Mucosa of descending colon (tissue), 3 donors: ENCODE measurements around the gene B9D1. TPM values are rescaled to one million over a fixed set of nuclear protein-coding genes. Genes with fewer than 3 reads are reported as not detected.

Experiments used
- ATAC-seq: fragments of 200-7000 bp; cut with Tn5 transposase; one replicate; pipeline ENCODE4 v1.9.1; 2020; ENCODE audit warnings: mild to moderate bottlenecking, moderate library complexity
- DNase-seq, 3 donors: peaks; one replicate each; pipeline ENCODE4 v3.0.0-alpha.2; 2020
- H3K36me3 ChIP-seq: fragments of 200-600 bp; one replicate; pipeline ENCODE4 v1.8.0; 2021; ENCODE audit warnings: low read depth, mild to moderate bottlenecking
- H3K4me1 ChIP-seq: fragments of 200-600 bp; one replicate; pipeline ENCODE4 v1.8.0; 2021; ENCODE audit warnings: low read depth, mild to moderate bottlenecking
- H3K4me3 ChIP-seq: fragments of 200-600 bp; one replicate; pipeline ENCODE4 v1.8.0; 2021; ENCODE audit warnings: mild to moderate bottlenecking
- H3K9me3 ChIP-seq: fragments of 200-600 bp; one replicate; pipeline ENCODE4 v1.8.0; 2021; ENCODE audit warnings: mild to moderate bottlenecking
- CTCF ChIP-seq: fragments of 200-600 bp; IDR thresholded peaks from one replicate; pipeline ENCODE4 v1.8.0; 2022; ENCODE audit warnings: antibody characterized with exemption, mild to moderate bottlenecking
- intact Hi-C, 2 donors: fragments of 100-400 bp; cut with DNase I in 1 of 2; cut with micrococcal nuclease in 1 of 2; formaldehyde crosslinking; loops; one replicate each; pipeline versions ENCODE4 v1.11.0 to v1.11.1; 2022; cut with DNase I, micrococcal nuclease
- total RNA-seq, 3 donors: library from RNA; stranded (reverse); fragmentation: NEBNext Ultra II Directional in 2 of 3; extraction: Animal tissue kit (Norgen Biotek cat#: 25700) in 2 of 3; gene quantifications; one replicate each; pipeline versions ENCODE4 v1.2.1 to v1.2.4, GENCODE V29; 2021 to 2023
- donor health status: DM: no; HTN: no; CAD: no; lungs with moderate emphysema.
- donor health status: DM: no; HTN: no; CAD: no.
- donor health status: DM: no; HTN: yes; CAD: no.

Gene B9D1
- total RNA-seq, 3 donors from 2014 or later, result 5.1 to 11.8 (median 10.7) TPM

GRCh38 chr17:19307521-19307920, 55.0 kb downstream of the B9D1 start:
- Histone ChIP-seq H3K9me3 (no peaks in the 10 kb centered on the region), H3K4me3 (no peak overlapping the region), H3K4me1 (peaks cover 26% of the 10 kb centered on the region), H3K36me3 (no peaks in the 10 kb centered on the region)
- DNase-seq (peak in 1 of 3 donors; percentile 17), ATAC-seq (no peak)
- intact Hi-C loops, result no loop called here
- TF ChIP-seq CTCF, result no peak

DNA sequence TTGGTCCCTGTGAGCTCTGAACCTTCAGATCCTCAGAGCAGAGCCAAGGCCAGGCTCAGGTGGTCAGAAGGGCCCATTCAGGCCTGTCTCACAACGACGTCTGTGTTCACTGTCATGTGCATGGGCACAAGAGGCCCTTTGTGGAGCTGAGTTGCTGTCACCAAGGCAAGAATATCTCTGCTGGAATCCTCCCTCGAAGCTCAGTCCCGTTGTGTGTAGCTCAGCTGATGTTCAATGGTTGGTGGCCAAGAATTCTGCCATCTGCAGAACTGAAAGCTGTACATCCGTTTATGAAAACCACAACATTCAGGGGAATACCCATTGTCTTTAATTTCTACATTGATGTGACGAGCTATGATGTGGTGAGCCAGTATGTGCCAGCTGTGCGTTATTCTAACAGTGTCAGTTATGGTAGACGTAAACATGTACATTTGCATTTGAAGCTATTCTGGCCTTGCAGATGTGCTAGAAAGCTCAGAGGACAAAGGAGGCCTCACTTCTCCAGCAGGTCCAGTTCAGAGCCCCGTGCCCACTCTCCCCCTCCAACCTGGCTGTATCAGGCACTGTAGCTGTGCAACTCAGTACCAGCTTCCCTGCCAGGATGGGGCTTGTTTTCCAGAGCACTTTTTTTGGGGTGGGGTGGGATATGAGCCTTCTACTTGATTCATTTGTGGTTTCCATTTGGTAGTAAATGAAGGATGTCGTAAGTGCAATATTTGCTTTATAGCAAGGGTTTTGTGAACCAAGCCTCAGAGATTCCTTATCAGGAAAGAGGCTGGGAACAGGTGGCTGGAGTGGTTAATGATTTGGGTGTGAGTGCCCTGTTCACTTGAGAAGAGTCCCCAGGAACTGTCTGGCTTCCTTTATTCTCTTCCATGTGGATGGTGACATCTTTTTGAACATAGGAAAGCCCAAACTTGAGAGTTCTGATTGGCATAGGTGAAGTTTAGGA, 56.1 kb downstream of the B9D1 start:
- Histone ChIP-seq H3K9me3 (no peaks in the 10 kb centered on the region), H3K4me1 (peaks cover 37% of the 10 kb centered on the region), H3K4me3 (no peak overlapping the region), H3K36me3 (no peaks in the 10 kb centered on the region)
- intact Hi-C loops, result no loop called here
- peak; percentile 61 for ATAC-seq
- no peak for TF ChIP-seq CTCF
- DNase-seq, result peak in 1 of 3 donors; percentile 24

DNA sequence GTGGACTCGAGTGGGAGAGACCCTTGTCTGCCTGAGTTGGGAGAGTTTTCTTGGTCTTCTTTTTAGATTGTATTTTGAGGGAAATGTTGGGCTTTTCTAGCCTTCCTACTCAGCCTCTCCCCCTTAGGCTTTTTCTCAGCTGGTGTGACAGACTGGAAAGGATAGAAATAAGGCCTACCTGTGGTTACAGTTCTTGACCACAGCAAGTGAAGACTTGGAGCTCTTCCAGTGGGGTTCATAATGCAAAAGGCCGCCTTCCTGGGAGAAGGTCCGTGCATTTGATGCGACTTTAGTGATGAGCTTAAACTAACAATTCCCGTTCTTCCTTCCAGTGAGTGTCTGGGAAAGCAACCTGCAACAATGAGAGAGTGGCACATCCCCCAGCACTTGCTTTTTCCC, 56.8 kb downstream of the B9D1 start:
- Histone ChIP-seq H3K4me1 (peaks cover 44% of the 10 kb centered on the region), H3K9me3 (no peaks in the 10 kb centered on the region), H3K36me3 (no peaks in the 10 kb centered on the region), H3K4me3 (no peak overlapping the region)
- intact Hi-C loops, result no loop called here
- TF ChIP-seq CTCF, result no peak
- ATAC-seq (no peak), DNase-seq (no peak)

DNA sequence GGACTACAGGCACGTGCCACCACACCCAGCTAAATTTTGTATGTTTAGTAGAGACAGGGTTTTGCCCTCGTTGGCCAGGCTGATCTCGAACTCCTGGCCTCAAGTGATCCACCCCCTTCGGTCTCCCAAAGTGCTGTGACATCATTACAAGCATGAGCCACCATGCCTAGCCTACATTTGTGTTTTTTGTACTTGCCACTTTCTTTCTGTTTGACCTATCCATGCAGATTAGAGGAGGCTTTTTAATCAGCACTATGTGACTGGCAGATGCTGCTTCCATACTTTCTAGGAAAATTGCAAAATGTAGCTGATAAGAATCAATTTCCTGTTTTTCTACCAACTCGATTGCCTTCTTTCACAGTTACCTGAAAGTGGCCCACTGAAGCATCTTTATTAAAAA, 57.3 kb downstream of the B9D1 start:
- Histone ChIP-seq H3K36me3 (no peaks in the 10 kb centered on the region), H3K9me3 (no peaks in the 10 kb centered on the region), H3K4me3 (no peak overlapping the region), H3K4me1 (peaks cover 44% of the 10 kb centered on the region)
- DNase-seq, result no peak
- TF ChIP-seq CTCF, result no peak
- ATAC-seq, result no peak
- intact Hi-C loops, result no loop called here

DNA sequence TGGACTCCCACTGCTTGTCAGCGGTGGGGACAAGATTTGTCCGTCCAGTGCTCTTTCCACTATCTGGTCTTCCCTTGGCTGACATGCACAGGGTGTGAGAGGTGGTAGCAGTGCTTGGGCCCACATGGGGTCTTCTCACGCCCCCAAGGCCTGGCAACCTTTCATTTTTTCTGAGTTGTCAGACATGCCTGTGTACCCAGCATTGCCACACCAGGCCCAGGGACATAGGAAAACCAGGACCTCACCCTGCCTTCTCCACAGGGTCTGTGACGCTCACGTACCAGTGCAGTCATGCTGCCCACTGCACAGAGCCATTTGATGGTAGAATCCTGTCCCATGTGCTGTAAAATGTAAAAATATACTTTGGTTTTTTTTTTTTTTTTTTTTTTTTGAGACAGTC, 57.8 kb downstream of the B9D1 start:
- intact Hi-C loops, result no loop called here
- Histone ChIP-seq H3K4me3 (no peak overlapping the region), H3K9me3 (no peaks in the 10 kb centered on the region), H3K36me3 (no peaks in the 10 kb centered on the region), H3K4me1 (peaks cover 44% of the 10 kb centered on the region)
- DNase-seq (no peak), ATAC-seq (no peak)
- no peak for TF ChIP-seq CTCF
